Loucy (cell line): ENCODE measurements around the gene PGAP6.

Source experiments
- EZH2phosphoT487 ChIP-seq: fragments of 200-600 bp; IDR thresholded peaks from 2 replicates; pipeline ENCODE4 v1.6.1; 2018; ENCODE audit warnings: antibody characterized with exemption, mild to moderate bottlenecking, moderate library complexity, borderline replicate concordance
- TF ChIP-seq, protein P1 (sequence below): fragments of 200-600 bp; sonication (generic); conservative IDR thresholded peaks from 2 replicates; pipeline ENCODE4 v1.5.1; 2014; ENCODE audit warnings: mild to moderate bottlenecking, antibody characterized with exemption, low read length

DNA sequence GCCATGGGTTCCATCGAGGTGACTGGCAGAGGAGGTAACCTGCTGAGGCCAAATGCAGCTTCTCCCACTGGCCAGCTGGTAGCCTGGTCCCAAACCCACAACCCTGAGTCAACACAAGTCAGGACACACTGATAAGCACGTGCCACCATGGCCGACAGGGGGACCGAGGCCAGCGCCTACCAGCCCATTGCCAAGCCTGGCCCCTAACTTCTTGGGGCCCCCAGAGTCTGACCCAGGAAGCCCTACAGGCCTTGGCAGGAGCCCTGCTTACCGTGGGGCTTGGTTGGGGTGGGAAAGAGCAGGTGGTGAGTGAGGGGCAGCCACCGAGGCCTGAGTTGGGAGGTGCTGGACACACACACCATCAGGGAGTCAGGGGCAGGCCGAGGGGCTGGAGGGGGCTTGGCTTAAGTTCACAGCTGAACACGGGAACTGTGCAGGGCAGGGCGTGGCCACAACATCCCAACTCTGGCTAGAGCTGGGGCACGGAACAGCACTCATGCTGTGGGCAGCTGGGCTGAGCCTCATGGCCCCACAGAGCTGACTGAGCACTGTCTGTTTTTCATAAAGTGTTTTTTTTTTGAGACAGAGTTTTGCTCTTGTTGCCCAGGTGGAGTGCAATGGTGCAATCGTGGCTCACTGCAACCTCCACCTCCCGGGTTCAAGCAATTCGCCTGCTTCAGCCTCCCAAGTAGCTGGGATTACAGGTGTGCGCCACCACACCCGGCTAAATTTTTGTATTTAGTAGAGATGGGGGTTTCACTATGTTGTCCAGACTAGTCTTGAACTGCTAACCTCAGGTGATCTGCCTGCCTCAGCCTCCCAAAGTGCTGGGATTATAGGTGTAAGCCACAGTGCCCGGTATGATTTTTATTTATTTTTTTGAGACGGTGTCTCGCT lies 16.9 kb downstream of the PGAP6 start:
- TF ChIP-seq, protein P1, sequence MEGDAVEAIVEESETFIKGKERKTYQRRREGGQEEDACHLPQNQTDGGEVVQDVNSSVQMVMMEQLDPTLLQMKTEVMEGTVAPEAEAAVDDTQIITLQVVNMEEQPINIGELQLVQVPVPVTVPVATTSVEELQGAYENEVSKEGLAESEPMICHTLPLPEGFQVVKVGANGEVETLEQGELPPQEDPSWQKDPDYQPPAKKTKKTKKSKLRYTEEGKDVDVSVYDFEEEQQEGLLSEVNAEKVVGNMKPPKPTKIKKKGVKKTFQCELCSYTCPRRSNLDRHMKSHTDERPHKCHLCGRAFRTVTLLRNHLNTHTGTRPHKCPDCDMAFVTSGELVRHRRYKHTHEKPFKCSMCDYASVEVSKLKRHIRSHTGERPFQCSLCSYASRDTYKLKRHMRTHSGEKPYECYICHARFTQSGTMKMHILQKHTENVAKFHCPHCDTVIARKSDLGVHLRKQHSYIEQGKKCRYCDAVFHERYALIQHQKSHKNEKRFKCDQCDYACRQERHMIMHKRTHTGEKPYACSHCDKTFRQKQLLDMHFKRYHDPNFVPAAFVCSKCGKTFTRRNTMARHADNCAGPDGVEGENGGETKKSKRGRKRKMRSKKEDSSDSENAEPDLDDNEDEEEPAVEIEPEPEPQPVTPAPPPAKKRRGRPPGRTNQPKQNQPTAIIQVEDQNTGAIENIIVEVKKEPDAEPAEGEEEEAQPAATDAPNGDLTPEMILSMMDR, result no peak
- no peak for TF ChIP-seq EZH2phosphoT487
